ENCODE results near the gene SCOC. TPM values are rescaled to one million over a fixed set of nuclear protein-coding genes. Genes with fewer than 3 reads are reported as not detected.

Gene SCOC
- total and polyA plus RNA-seq, 2 of the 13 experiments (the other 11 are each of a cell fraction or from before 2014, with no cell fraction given) = 43.8 to 65.2 TPM

DNA sequence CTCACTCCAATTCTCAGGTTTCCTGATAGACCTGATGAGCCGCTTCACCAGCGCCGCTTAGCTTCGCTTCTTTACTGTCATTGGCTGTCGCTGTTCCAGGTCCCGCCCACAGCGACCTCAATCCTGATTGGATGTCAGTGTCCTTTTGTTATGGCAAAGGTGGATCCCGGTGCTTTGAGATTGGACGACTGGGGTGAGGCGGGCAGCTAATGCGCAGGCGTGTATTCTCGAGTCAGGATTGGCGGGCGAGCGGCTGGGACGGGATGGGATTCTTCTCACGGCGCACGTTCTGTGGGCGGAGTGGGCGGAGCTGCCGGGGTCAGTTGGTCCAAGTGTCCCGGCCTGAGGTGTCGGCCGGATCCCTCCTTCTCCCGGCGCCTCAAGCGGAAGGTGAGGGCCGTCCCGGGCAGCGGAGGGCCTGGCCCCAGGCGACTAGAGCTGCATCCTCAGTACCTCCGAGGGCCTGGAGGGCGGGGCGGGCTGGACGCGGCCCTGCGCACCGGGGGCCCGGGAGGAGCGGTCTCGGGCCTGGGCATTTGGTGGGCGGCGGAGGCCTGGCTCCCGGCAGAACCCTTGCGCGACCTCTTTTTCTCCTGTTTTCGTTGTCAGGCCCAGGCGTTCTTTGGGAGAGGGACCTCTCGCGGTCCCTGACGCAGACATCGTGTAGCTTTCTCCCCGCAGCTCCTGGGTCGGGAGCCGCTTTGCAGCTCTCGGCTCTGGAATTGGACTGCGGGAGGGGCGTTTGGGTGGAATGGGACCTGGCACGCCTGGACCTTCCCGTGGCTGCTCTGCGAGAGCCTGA lies at the start of gene SCOC (continued):
- peak; percentile 46; the same call in 1 of the 2 replicates for TF ChIP-seq ZNF367 (CRISPR knock-in tag; IDR thresholded peaks at IDR 0.05; ENCODE audit: borderline replicate concordance)
- TF ChIP-seq, protein P1, sequence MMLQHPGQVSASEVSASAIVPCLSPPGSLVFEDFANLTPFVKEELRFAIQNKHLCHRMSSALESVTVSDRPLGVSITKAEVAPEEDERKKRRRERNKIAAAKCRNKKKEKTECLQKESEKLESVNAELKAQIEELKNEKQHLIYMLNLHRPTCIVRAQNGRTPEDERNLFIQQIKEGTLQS (CRISPR knock-in tag; IDR thresholded peaks at IDR 0.05) = 0 out of 2 replicates have a peak, but pooled peaks have one; percentile 38
- TF ChIP-seq, protein P2, sequence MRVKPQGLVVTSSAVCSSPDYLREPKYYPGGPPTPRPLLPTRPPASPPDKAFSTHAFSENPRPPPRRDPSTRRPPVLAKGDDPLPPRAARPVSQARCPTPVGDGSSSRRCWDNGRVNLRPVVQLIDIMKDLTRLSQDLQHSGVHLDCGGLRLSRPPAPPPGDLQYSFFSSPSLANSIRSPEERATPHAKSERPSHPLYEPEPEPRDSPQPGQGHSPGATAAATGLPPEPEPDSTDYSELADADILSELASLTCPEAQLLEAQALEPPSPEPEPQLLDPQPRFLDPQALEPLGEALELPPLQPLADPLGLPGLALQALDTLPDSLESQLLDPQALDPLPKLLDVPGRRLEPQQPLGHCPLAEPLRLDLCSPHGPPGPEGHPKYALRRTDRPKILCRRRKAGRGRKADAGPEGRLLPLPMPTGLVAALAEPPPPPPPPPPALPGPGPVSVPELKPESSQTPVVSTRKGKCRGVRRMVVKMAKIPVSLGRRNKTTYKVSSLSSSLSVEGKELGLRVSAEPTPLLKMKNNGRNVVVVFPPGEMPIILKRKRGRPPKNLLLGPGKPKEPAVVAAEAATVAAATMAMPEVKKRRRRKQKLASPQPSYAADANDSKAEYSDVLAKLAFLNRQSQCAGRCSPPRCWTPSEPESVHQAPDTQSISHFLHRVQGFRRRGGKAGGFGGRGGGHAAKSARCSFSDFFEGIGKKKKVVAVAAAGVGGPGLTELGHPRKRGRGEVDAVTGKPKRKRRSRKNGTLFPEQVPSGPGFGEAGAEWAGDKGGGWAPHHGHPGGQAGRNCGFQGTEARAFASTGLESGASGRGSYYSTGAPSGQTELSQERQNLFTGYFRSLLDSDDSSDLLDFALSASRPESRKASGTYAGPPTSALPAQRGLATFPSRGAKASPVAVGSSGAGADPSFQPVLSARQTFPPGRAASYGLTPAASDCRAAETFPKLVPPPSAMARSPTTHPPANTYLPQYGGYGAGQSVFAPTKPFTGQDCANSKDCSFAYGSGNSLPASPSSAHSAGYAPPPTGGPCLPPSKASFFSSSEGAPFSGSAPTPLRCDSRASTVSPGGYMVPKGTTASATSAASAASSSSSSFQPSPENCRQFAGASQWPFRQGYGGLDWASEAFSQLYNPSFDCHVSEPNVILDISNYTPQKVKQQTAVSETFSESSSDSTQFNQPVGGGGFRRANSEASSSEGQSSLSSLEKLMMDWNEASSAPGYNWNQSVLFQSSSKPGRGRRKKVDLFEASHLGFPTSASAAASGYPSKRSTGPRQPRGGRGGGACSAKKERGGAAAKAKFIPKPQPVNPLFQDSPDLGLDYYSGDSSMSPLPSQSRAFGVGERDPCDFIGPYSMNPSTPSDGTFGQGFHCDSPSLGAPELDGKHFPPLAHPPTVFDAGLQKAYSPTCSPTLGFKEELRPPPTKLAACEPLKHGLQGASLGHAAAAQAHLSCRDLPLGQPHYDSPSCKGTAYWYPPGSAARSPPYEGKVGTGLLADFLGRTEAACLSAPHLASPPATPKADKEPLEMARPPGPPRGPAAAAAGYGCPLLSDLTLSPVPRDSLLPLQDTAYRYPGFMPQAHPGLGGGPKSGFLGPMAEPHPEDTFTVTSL (CRISPR knock-in tag; IDR thresholded peaks at IDR 0.05; ENCODE audit: borderline replicate concordance) = no peak
- no peak for TF ChIP-seq FOXK2 (IDR thresholded peaks at IDR 0.05)
- TF ChIP-seq, protein P3, sequence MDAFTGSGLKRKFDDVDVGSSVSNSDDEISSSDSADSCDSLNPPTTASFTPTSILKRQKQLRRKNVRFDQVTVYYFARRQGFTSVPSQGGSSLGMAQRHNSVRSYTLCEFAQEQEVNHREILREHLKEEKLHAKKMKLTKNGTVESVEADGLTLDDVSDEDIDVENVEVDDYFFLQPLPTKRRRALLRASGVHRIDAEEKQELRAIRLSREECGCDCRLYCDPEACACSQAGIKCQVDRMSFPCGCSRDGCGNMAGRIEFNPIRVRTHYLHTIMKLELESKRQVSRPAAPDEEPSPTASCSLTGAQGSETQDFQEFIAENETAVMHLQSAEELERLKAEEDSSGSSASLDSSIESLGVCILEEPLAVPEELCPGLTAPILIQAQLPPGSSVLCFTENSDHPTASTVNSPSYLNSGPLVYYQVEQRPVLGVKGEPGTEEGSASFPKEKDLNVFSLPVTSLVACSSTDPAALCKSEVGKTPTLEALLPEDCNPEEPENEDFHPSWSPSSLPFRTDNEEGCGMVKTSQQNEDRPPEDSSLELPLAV (CRISPR knock-in tag; conservative IDR thresholded peaks at IDR 0.05; ENCODE audit: low read depth) = no peak
- peak; percentile 50; the same call in 1 of the 2 replicates for TF ChIP-seq ZNF775 (CRISPR knock-in tag; IDR thresholded peaks at IDR 0.05; ENCODE audit: borderline replicate concordance)
- peak; percentile 76; the same call in 1 of the 2 replicates for TF ChIP-seq ZSCAN29 (CRISPR knock-in tag; conservative IDR thresholded peaks at IDR 0.05)
- TF ChIP-seq SATB2 (CRISPR knock-in tag; IDR thresholded peaks at IDR 0.05) = peak; percentile 82; the same call in 1 of the 2 replicates
- TF ChIP-seq ISX (CRISPR knock-in tag; conservative IDR thresholded peaks at IDR 0.05) = peak; percentile 84; the same call in 1 of the 2 replicates
- peak; percentile 93 for TF ChIP-seq RBM39 (IDR thresholded peaks at IDR 0.05; ENCODE audit: low read depth, low read length, poor library complexity, severe bottlenecking)
- peak; percentile 92 for TF ChIP-seq ZNF230 (CRISPR knock-in tag; IDR thresholded peaks at IDR 0.05)
- TF ChIP-seq BRCA1 (CRISPR knock-in tag; IDR thresholded peaks at IDR 0.05) = peak; percentile 82
- peak; percentile 77 for TF ChIP-seq HIVEP1 (CRISPR knock-in tag; IDR thresholded peaks at IDR 0.05)
- TF ChIP-seq GLI4 (CRISPR knock-in tag; IDR thresholded peaks at IDR 0.05; ENCODE audit: borderline replicate concordance) = peak; percentile 64; the same call in 1 of the 2 replicates
- TF ChIP-seq, protein P4, sequence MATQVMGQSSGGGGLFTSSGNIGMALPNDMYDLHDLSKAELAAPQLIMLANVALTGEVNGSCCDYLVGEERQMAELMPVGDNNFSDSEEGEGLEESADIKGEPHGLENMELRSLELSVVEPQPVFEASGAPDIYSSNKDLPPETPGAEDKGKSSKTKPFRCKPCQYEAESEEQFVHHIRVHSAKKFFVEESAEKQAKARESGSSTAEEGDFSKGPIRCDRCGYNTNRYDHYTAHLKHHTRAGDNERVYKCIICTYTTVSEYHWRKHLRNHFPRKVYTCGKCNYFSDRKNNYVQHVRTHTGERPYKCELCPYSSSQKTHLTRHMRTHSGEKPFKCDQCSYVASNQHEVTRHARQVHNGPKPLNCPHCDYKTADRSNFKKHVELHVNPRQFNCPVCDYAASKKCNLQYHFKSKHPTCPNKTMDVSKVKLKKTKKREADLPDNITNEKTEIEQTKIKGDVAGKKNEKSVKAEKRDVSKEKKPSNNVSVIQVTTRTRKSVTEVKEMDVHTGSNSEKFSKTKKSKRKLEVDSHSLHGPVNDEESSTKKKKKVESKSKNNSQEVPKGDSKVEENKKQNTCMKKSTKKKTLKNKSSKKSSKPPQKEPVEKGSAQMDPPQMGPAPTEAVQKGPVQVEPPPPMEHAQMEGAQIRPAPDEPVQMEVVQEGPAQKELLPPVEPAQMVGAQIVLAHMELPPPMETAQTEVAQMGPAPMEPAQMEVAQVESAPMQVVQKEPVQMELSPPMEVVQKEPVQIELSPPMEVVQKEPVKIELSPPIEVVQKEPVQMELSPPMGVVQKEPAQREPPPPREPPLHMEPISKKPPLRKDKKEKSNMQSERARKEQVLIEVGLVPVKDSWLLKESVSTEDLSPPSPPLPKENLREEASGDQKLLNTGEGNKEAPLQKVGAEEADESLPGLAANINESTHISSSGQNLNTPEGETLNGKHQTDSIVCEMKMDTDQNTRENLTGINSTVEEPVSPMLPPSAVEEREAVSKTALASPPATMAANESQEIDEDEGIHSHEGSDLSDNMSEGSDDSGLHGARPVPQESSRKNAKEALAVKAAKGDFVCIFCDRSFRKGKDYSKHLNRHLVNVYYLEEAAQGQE (IDR thresholded peaks at IDR 0.05; ENCODE audit: borderline replicate concordance in 1 of 2, low read depth in 1 of 2, low read length in 2 of 2) = peak in 1 of 2 experiments; percentile 50; a peak in 1 of 4 replicates
- TF ChIP-seq ZNF44 (CRISPR knock-in tag; IDR thresholded peaks at IDR 0.05) = no peak
- no peak for TF ChIP-seq ZNF550 (CRISPR knock-in tag; IDR thresholded peaks at IDR 0.05; ENCODE audit: borderline replicate concordance)
